HG03432 (cell line): ENCODE measurements around the gene CFAP141.
A peak's percentile ranks its signal among the peaks of the same experiment; 100 is the strongest.
"Not testable (repeated sequence)": the region's sequence is repeated elsewhere in the genome, so short reads cannot be mapped to it uniquely, and the experiment has no call there.

Experiments
- ATAC-seq: cut with Tn5 transposase; IDR thresholded peaks from one replicate; pipeline ENCODE4 v1.9.1; 2021; ENCODE audit warnings: mild to moderate bottlenecking, moderate library complexity; ENCODE audit not compliant: unreplicated experiment

The CFAP141 gene

DNA sequence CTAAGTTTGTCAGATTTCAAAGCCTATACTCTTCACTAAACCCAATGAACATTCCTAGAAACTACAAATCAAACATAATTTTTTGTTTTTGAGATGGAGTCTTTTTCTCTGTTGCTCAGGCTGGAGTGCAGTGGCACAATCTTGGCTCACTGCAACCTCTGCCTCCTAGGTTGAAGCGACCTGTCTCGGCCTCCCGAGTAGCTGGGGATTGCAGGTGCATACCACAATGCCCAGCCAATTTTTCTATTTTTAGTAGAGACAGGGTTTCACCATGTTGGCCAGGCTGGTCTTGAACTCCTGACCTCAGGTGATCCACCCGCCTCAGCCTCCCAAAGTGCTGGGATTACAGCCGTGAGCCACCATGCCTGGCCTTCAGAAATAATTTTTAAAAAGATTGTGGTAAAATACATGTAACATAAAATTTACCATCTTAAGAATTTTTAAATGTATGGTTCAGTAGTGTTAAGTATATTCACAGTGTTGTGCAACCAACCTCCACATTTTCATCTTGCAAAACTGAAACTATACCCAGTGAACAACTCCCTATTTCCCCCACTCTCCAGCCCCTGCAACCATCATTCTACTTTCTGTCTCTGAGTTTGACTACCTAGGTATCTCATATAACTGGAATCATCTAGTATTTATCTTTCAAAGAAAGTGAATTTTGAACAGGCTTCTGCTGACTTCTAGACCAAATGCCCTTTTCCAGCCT lies 2.7 kb upstream of the CFAP141 start:
- ATAC-seq, result no peak

DNA sequence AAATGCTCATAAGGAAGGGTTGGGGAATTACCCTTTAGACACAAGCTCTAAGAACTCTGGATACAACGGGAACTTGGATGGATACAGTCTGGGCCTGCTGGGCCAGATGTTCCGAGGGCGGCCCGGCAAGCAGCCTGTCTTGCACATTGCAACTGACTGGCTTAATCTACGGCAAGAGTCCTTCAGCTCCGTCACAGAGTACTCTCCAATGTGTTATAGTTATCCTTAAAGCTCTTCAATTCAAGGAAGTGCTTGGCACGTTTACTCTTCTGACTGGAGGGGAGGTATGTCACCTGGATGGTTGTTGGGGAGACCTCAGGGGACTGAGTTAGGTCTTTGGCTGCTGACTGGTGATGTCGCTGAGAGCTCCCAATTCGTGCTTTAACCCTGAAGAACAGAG lies 1.1 kb upstream of the CFAP141 start:
- ATAC-seq, result no peak

DNA sequence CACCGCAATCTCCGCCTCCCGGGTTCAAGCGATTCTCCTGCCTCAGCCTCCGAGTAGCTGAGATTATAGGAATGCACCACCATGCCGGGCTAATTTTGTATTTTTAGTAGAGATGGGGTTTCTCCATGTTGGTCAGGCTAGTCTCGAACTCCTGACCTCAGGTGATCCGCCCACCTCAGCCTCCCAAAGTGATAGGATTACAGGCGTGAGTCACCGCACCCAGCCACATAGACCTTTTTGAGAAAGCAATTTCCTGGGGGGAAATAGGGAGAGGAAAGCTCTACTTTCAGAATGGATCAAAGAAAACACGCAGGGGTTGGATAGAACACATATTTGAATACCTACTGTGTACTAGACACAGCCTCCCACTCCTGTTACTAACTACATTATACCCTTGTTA lies 355 bp downstream of the CFAP141 start:
- not testable (repeated sequence) for ATAC-seq

DNA sequence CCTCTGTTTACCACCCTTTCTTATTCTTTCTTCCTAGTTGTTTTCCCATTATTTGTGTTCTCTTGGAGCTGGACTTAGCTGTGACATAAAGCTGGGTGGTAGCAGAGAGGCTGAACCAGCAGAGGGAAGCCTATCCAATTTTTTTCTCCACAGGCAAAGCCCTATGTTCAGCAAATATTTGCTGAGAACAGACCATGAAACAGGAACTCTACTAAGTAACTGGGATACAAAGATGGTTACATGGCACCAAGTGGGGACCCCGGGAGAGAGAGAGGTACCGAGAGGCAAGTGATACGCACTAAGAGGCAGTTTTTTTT lies 6.6 kb downstream of the CFAP141 start:
- ATAC-seq, result no peak

DNA sequence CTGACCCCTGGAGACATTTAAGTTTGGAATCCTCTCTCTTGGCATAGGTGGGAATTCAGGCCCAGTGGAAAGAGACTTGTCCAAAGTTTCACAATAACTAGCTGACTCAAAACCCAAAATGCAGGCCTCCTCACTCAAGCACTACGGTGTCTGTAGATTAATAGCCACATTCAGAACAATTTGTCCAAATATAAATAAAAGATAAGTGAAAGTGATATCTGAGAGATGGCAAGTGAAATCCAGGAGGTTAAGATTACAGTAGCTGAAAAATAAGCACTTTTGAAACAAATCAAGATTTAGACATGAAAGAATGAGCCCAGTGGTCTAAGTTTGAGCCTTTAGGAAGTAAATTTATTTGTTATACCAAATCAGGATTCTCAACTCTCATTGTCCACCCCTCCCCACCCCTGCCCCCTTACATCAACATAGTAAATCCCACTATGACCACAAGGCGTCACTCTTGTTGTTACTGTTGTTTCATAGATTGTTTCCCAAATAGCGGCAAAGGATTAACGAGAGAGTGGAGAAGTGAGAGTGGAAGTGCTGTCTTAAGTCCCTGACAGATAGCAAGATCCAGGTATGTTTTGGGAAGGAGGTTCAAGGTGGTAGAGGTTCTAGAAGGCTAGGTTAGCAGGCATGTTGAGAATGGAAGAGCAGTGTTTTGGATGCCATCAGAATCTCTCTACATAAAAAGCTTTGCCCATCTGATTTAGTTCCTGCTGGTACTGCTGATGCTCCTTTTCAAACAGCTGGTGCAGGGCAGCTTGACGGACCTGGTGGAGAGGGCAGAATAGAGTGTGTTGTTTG lies 7.2 kb downstream of the CFAP141 start:
- no peak for ATAC-seq

DNA sequence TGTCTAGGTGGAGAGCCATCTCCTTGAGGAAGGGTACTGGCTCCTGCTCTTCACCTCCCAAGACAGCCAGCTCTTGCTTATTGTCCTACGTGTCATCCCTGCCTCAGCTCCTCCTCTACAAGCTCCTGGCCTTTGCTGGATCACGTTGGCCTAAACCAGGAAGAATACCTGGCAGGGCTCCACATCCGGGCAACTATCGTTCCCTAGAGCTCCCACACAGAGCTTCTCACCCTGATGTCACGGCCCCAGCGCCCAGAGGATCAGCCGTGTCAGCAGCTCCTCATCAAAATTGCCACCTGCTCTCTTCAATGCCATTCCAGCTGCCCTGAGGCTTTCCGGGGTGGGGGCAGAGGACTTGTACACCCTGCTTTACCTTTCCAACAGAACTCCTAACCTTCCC lies 12.3 kb downstream of the CFAP141 start:
- ATAC-seq, result no peak

DNA sequence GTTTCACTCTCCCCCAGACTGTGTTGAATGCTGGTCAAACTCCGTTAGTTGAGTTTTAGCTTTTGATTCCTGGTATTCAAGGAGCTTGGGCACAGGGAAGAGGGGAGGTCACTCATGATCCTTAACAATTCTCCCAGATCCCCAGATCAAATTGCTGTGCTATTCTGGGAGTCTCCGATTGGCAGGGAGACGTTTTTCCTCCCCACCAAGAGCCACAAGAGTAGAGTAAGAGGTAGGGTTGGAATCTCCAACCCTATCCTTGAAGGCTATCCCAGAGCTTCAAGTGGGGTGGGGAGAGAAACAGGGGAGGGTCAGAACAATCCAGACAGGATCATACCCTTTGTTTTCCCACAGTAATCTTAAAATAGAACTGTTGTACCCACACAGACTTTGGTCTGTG lies 13.7 kb downstream of the CFAP141 start:
- no peak for ATAC-seq

DNA sequence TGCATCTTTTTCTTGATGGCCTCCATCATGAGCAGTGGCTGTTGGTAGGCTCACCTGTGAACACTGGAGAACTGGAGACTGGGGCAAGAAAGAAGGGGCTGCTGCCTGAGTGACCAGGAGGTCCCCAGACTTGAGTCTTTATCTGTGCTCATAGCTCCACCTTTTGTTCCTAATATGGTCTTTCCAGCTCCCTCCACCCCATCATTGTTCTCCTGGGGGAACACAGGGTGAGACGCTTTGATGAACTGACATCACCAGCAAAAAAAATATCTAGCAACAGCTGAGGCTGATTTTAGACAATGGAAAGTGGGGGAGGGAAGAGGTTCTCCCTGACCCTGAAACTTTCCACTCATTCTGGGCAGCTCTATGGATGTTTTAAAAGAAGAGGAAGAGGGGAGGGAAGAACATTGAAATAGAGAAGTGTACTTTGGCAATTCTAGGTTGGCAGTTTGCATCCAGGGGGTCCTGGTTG lies 14.1 kb downstream of the CFAP141 start, which contains the start of gene TPM3:
Gene TPM3, minus strand, starts transcription at position 111 of the 472 bp plus-strand sequence. Its CDS starts 82 bp downstream, at position 29.
- no peak for ATAC-seq

DNA sequence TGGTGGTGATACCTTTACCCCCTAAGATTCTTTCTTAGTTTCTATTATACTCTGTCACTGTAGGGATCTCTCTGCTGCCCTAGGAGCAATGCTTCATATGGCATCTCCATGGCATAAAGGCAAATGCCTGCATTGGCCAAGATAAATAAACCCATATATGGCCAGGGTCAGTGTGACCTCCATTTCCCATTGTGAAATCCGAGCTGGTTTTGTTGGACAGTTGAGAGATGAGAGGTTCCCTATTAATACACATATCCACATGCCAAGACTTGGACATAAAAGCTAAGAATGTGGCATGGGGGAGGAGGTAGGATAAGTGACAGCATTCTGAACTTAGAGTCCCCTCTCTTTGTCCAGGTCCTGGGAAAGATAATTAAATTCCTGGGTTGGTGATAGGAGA lies 15.6 kb downstream of the CFAP141 start:
- ATAC-seq, result no peak

DNA sequence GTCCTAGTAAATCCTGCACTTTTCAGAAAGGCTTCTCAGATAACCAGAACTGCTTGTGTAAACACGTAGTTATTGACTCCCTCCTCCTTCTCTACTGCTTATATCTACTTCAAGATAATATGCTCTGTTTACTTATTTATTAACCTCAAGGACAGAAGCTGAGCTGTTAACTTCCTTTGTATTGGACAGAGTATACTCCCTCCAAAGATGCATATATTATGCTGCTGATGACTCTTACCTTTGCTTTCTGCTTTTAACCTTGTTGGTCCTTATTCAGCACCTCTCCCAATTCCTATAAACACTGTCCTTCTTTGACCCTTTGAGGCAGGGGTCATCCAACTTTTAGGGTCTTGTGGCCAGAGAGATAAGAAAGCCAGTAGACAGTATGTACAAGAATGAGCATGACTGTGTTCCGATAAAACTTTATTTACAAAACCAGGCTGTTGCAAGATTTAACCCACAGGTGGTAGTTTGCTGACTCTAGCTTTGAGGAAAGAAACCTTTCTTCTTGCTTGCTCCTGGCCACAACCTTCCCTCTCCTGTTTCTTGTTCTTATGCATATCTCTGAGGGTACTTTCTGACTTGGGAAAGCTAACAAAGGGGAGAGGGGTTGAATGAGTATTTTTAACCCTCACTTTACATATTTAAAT lies 19.2 kb downstream of the CFAP141 start:
- no peak for ATAC-seq

DNA sequence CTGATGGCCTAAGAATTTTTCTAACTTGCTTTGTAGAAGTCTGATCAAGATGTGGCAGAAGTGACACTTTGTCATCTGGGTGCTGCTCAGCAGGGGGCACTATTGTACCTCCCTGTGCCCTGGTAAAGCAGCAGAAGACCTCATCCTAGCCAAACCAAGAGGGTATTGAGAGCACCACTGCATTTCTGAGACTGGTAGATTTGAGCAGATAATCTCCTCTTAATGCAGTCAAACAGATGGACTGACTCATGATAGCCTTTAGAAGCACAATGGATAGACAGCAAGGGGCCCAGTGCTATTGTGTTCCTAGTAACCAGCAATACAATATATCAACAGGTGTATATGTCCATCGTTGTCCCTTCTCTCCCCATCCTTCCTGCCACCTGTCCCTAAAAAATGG lies 20.0 kb downstream of the CFAP141 start:
- no peak for ATAC-seq

DNA sequence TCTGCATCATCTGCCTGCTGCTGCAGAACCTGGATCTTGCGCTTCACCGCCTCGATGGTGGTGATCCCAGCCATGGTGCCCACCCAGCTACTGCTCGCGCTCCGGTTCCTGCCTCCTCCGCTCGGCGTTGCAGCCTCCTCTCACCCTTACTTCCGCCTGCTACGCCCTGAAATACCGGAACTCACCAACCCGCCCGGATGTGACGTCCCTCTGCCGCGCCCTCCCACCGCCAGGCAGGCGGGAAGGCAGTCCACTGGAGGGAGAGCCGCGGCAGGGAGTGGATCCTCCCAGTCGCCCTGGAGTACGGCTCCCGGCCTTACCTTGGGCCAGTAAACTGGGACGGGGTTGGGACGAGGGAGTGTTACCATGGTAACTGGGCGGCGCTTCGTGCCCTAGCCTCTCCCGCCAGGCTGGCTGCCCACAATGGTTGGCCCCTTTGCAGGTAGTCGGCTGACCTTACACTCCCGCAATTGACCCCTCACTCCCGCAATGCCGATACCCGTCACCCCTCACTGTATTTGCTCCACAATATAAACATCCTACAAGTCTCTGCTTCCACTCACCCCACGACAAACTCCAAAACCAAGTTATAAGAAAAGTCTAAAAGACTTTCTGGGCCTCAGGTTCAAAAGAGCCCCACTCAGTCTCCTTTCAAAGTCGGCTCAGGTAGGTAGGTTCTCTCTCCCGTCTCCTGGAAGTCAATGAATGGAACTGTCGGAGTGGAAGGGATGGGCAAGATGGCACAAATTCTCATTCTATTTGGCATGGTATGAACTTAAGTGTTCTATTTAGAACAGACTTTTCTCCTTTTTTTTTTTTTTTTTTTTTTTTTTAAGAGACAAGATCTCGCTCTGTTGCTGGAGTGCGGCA lies 22.9 kb downstream of the CFAP141 start:
- peak; percentile 84 for ATAC-seq

DNA sequence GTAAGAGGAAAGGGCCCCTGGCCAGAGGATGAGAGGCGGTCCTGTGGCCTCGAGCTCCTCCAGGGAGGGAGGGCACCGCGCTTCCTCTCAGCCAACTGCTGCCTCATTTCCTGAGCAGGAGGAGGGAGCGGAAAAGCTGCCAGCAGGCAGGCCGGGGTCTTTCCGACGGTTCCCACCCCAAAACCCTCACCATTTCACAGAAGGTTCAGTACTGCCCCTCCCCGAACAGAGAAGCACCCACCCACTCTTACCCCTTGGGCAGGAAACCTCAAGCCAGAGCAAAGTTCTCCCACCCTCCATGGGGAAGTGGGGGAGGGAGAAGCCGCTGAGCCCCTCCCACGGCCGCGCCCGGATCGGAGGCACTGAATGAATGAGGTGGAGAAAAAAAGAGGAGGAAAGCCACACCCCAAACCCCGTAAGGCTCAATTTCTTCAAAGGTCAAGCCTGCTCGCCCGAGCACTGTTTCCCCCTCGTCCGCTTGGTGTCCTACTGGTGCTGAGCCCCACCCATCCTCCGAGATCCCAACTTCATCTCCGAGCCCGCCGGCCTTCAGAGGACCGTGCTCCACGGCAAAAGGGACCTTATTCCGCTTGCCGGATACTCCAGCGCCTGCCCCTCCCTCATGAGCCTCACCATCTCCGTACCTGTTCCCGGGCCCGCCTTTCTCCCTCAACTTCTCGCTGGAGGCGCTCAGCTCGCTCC lies 23.6 kb downstream of the CFAP141 start:
- ATAC-seq, result peak; percentile 51

DNA sequence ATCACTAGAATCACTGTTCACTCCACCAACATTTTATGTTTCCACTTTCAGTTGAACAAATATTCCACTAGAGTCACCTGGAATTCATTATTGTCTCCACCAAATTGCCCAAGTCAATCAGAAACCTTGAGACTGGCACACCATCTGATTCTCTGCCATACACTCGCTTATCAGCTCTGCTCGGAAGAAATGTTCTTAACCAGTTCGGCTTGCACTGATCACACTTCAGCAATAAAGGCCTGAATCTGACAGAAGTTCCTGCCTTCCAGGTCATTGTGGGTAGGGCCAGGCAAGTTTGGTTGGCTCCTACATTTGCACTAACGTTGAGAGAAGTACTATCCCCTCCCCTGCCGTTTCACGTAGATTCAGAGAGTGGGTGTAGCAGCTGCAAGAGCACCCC lies 24.2 kb downstream of the CFAP141 start:
- ATAC-seq, result no peak

DNA sequence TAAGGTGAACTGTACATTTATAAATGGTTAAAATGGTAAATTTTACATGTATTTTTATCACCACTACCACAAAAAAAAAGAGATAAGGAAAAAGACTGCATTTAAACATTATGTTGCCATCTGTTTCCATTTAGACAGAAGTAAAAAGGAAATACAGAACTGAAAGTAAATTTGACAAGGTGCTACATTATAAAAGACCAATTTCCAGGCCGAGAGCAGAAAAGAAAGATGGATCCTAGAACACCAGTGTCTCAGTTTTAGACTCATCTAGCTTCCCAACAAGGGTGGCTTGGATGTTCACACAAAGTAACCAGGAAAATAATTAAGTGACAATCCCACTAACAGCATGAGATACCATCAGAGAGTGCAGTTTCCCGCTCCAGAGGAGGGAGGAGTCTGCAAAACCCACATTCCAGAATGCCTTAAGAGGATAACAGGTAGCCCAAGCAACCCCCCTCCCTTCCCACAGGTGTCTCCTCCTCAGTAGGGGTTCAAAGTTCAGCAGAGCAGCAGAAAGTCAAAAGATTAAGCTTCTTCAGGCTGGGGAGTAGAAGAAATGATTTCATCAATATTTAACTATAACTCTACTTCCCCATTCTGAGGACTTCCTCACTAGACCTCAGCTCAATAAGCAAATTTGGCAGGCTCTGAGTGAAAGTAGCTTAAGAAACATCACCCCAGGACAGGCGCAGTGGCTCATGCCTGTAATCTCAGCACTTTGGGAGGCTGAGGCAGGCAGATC lies 26.0 kb downstream of the CFAP141 start:
- ATAC-seq, result no peak

DNA sequence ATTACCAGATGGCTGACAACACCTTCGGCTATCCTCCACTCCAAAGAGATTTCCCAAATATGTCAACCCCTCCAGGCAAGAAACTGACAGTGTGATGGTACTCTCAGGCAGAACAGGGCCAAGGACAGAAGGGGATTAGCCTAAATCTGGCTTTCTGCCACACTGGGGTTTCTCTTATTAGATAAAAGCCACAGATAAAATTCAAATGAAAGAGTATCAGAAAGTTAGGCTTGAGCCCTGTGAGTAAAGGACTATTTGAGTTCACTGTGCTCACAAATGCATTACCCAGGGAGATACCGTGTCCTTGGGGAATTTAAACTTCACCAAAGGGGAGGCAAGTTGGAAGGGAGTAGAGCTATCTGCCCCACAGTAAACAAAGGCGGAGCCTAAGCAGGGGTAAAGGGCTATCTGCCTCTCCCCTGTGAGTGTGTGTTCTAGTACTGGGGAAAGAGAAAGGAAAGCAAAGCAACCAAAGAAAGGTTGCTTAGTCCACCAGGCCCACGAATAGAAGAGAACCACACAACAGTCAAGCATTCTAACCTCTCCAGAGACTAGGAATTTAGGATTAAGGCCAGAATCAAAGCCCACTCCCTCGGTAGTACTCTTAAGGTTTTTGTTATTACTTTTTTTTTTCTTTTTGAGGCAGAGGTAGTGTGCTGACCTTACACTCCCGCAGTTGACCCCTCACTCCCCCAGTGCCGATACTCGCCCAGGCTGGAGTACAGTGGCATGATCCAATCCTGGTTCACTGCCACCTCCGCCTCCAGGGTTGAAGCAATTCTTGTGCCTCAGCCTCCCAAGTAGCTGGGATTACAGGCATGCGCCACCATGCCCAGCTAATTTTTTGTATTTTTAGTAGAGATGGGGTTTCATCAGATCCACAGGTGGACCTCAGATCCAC lies 27.0 kb downstream of the CFAP141 start:
- no peak for ATAC-seq

DNA sequence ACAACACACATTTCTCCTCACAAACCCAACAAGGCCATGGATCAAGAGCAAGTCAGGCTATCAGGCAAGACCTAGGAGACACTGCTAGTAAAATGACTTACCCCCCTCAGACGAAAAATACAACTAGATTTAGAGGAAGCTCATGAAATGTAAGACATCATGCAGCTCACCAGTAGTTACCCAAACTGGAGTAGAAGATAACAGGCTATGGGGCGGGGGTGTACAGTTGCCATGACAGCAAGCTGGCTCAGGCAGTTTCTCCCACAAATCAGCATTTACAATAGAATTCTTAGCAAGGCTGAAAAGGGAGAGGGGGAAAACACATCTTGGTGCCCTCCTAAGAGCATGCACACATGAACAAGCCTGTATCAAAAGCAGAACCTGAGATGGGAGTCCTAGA lies 28.1 kb downstream of the CFAP141 start:
- no peak for ATAC-seq

DNA sequence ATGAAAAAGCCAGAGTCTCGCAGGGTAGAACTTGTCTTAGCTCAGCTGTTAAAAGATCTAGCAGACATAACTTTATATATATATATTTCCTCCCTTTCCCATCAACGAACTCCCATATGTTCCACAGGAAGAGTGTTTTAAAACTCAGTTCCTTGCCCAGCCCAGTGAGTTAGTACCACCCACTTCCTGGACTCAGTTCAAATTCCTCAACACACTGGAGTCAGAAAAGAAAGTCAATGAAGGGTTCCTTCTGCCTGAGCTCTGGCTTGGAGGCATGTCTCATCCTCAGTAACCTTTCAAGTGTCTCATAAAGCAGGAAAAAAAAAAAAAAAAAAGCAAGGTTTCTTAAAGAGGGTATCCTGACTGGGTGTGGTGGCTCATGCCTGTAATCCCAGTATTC lies 29.8 kb downstream of the CFAP141 start:
- ATAC-seq, result no peak

DNA sequence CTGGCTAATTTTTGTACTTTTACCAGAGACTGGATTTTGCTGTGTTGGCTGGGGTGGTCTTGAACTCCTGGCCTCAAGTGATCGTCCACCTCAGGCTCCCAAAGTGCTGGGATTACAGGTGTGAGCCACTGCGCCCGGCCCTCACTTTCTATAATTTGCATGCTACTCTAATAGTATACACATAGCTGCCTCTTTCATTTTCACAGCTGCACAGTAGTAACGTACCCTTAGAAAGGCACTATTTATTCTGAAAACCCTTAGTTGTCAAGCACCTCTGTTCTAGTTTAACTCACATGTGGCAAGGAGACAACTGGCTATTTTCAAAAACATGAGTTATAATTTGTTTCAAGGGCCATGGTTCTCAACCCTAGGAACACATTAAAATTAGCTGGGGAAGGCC lies 31.5 kb downstream of the CFAP141 start:
- peak; percentile 40 for ATAC-seq
